GM18909 (cell line): ENCODE data around the gene ADCK1.
"Not testable (repeated sequence)": the region's sequence is repeated elsewhere in the genome, so short reads cannot be mapped to it uniquely, and the experiment has no call there.

ENCODE experiments used
- ATAC-seq: cut with Tn5 transposase; IDR thresholded peaks from one replicate; pipeline ENCODE4 v1.9.1; 2021; ENCODE audit warnings: mild to moderate bottlenecking; ENCODE audit not compliant: unreplicated experiment, poor library complexity

ADCK1 gene

GRCh38 chr14:77799863-77800730, at the start of gene ADCK1:
TSS of gene ADCK1 (plus strand) at chr14:77800109. CDS start at chr14:77818979, 18,870 bp downstream.
- ATAC-seq = peak; percentile 97

DNA sequence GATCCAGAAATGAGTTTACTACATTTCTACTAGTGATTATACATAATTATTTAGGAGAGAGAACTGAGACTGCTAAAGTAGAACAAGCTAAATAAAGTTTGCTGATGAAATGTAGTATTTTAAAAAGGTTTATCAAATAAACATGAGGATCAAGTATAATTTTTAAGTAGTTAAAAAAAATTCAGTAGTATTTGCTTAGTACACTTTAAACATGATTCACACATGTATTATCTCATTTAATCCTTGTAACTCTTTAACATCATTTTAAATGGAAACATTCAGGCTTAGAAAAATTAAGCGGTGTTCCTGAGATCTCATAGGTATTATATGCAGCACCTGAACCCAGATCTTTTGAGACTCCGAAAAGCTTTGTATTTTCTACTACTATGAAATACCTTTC, 47.6 kb upstream of the ADCK1 start:
- ATAC-seq = no peak

- ATAC-seq = no peak
Measured at GRCh38 chr14:77752799-77753516, 47.0 kb upstream of the ADCK1 start.

GRCh38 chr14:77760381-77761204, 39.3 kb upstream of the ADCK1 start, which contains the start of gene SNW1:
TSS of gene SNW1 (minus strand) at chr14:77761156. CDS start at chr14:77761127, 29 bp downstream.
- peak; percentile 92 for ATAC-seq

DNA sequence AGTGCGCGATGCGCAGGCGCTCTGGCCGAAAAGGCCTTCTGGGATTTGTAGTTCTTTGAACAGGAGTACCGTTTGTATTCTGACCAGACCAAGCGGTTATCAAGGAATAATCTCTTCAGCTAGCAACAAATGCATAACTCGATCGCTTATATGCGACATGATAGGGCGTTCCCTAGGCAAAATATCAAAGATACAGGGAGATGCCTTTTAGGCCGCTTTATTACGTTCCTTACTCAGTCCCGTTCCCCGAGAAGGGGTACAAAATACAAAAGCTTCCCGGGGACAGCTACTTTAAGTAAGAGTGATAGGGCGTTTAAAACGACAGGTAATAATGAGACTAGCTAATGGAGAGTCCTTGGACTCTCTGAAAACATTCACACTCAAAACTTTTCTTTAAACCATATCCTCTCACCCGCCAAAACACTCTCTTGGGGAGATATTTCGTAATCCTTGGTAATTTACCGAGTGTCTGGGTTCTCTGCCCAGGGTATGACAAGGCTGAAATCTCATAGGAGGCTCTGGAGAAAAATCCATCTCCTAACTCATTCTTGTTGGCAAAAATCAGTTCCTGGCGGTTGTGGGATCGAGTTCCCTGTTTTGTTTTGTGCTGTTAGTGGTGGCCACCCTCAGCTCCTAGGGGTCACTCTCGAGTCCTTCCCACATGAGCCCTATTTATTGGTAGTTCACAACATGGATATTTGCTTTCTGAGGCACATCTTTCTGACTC, 38.5 kb upstream of the ADCK1 start:
- peak; percentile 22 for ATAC-seq

GRCh38 chr14:77763316-77763715, 36.6 kb upstream of the ADCK1 start:
- no peak for ATAC-seq

GRCh38 chr14:77763978-77764377, 35.9 kb upstream of the ADCK1 start:
- no peak for ATAC-seq

DNA sequence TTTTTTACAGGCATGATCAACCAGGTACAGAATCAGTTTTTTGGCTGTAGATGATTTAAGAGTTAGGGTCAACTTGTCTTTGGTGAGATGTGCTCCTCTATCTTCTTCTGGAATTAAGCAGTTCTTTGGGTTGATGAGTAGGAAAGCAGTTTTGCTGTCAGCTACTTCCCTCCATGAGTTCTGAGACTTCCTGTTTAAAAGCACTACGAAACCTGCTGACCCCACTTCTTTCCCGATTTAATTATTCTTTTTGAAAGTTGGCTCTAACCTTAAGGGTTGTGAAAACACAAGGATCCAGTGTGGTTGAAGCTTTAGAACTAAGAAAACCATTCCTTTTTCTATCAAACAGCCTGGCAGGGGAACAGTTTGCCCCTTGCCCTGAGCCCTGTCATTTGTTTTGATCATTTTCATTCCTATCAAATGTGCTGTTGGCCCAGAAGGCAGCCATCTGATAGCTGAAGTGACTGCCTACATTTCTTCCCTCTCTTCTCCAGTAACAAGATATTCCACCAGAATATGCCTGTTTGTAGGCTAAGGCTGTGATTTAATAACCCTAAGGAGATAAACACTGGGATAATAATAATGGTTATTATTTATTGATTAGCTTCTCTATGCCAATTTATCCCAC, 31.4 kb upstream of the ADCK1 start:
- ATAC-seq = not testable (repeated sequence)

DNA sequence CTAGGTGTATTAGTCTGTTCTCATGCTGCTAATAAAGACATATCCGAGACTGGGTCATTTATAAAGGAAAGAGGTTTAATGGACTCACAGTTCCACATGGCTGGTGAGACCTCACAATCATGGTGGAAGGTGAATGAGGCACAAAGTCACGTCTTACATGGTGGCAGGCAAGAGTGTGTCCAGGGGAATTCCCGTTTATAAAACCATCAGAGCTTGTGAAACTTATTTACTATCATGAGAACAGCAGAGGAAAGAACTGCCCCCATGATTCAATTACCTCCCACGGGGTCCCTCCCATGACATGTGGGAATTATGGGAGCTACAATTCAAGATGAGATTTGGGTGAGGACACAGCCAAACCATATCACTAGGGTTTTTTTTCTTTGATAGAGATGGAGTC, 25.9 kb upstream of the ADCK1 start:
- not testable (repeated sequence) for ATAC-seq

GRCh38 chr14:77782202-77782601, 17.7 kb upstream of the ADCK1 start:
- ATAC-seq = peak; percentile 65

GRCh38 chr14:77786148-77786547, 13.8 kb upstream of the ADCK1 start:
- no peak for ATAC-seq

GRCh38 chr14:77790566-77791224, 9.2 kb upstream of the ADCK1 start:
- ATAC-seq = no peak

- no peak for ATAC-seq
Measured at GRCh38 chr14:77791225-77791600, 8.7 kb upstream of the ADCK1 start.

GRCh38 chr14:77793255-77793654, 6.7 kb upstream of the ADCK1 start:
- ATAC-seq = not testable (repeated sequence)

DNA sequence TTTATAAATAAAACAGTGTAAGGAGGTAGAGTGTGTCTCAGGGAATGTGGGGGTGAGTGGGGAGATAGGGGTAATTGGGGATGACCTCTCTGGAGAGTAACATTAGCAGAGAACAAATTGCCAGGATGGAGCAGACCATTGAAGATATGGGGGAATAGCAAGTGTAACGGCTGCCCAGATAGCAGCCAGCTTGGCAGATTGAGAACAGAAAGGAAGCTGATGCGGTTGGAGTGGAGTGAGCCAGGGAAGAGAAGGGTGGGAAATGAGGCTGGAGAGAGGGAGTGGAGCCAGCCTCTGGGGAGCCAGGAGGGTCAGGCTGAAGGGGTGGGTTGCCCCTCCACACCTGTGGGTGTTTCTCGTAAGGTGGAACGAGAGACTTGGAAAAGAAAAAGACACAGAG, 5.6 kb upstream of the ADCK1 start:
- no peak for ATAC-seq

GRCh38 chr14:77799456-77799855, 453 bp upstream of the ADCK1 start:
- ATAC-seq = peak; percentile 1

DNA sequence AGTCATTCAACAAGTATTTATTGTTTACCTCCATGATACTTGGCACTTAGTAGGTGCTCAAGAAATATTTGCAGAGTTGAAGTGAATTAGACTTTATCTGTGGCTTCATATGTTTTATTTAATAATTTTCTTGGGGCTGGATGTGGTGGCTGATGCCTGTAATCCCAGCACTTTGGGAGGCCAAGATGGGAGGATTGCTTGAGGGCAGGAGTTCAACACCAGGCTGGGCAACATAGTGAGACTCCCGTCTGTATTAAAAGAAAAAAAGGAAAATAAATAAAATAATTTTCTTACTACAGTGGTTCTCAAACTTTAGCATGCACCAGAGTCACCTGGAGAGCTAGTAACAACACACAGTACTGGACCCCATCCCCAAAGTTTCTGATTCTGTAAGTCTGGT, 905 bp downstream of the ADCK1 start:
- no peak for ATAC-seq

- no peak for ATAC-seq
Measured at GRCh38 chr14:77804592-77804991, 4.7 kb downstream of the ADCK1 start.

DNA sequence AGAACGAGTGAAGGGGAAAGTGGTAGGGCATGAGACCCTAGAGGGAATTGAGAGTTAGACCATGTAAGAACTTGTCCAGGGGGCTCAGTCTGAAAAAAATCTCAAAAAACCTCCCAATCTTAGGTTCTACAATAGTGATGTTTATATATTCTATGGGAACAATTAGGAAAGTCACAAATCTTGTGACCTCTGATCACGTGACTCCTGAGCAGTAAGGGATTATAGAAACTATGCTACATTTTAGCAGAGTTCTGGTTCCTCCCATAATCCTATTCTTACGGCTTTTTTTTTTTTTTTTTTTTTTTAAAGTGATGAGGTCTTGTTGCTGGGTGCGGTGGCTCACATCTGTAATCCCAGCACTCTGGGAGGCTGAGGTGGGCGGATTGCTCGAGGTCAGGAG, 5.8 kb downstream of the ADCK1 start:
- no peak for ATAC-seq
